A549 treated with ZK216348 at 1 μM for 4 hours (cell line): Measurements from ENCODE around the gene MMP23B. TPM values are rescaled to one million over a fixed set of nuclear protein-coding genes. Genes with fewer than 3 reads are reported as not detected.

Experiments used
- total RNA-seq: library from RNA; stranded (reverse); fragments of 200-300 nt; extraction: Qiagen RNA extraction; gene quantifications from 5 replicates; pipeline ENCODE4 v1.2.3, GENCODE V29; 2022; ENCODE audit warnings: low read depth

The MMP23B gene
- total RNA-seq, result 0.39 to 1.5 TPM (median 0.92 TPM) in 4 of 5 replicates, not detected in the other

DNA sequence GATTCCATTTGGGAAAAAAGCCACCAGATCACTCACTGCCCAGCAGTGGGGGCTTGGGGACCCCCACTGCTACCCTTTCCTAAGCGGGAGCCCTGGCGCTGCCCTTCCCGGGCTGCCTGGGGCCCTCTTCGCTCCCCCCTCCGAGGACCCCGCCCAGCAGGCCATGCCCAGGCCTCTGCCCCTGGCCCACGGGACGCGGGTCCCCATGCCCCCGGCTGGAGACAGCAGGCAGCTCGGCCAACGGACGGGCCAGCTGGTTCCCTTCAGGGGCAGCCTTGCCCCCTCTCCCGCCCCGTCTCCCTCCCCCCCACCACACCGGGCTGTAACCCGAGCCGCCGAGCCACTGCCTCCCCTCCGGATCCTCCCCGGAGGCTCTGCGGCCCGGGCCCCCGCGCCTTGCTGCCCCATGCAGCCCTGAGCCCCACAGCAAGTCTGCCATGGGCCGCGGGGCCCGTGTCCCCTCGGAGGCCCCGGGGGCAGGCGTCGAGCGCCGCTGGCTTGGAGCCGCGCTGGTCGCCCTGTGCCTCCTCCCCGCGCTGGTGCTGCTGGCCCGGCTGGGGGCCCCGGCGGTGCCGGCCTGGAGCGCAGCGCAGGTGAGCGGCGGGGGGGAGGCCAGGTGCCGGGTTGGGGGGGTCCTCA lies at the start of gene MMP23B:
Gene MMP23B (plus strand): TSS at position 392 of the 639 bp plus-strand sequence. CDS start 46 bp downstream, at position 438.

DNA sequence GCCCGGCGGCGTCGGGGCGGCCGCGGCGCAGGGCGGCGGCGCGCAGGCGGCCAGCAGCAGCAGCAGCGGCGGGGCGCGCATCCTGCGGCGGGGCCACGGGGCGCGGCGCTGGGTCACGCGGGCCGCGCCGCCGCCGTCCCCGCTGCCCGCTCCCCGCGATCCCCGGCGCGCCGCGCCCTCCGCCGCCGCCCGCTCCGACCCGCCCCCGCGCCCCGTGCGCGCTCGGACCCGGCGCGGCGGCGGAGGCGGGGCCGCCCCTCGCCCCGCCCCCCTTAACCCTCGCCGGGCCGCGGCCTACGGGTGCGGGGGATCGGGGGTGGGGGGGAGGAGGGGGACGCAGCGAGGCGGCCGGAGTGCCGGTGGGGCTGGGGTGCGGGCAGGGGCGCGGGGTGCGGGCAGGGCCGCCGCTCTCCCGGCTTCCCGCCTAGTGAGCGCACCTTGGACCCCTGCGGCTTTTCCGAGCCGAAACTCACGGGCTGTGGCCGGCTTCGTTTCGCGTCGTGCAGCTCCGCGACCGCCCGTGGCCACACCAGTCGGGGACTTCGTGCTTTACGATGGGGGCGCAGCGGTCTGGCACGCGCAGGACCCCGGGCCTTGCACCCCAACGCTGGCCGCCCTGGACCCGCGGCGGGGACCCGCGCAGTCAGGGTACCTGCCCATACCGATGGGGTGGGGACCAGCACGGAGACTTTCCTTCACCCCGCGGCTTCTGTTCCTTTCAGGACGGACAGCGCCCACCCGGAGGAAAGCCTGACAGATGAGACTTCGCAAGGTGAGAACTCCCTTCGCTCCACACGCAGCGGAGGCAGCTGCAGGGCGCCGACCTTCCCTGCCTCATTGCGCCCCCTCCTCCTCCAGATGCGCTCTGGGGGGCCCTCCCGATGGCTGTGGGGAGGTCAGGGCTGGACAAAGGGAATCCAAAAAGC lies 31.8 kb upstream of the MMP23B start, which contains the start of gene FNDC10:
Gene FNDC10 (minus strand): TSS at position 201 of the 926 bp plus-strand sequence. CDS start 120 bp downstream, at position 81.

DNA sequence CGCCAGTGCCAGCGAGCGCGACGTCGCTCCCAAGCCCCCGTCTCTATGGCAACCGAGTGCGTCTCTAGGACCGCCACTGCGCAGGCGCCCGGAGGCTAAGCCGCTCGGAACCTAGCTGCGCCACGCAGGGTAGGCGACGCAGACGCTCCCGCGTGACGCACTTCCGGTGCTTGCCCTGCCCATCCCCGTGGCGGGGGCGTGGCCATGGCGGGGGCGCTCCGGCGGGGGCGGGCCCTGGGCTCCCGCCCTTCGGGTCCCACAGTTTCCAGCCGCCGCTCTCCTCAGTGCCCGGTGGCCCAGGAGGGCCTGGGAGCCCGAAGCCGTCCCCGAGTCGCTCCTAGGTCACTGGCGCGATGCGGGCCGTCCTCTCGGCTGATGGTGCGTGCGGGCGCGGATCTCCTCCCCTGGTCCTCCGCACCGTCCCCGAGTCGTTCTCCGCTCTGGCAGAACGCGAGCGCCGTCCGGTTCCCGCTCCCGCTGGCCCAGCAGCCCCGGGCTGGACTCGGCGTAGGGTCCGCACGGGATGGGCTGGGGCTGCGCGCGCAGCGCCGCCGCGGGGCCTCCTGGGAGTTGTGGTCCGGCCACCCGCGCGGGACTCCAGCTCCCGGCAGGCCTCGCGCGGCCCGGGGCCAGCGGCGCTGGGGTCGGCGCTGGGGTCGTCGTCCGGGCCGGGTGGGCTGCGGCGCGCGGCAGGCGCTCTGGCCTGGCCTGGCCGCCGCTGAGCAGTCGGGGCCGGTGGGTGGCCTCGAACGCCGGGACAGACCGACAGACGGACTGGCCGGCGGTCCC lies 16.5 kb upstream of the MMP23B start, which contains the start of gene MIB2:
Gene MIB2 (plus strand): TSS at position 245 of the 789 bp plus-strand sequence. CDS start 7,953 bp downstream, outside the sequence.

DNA sequence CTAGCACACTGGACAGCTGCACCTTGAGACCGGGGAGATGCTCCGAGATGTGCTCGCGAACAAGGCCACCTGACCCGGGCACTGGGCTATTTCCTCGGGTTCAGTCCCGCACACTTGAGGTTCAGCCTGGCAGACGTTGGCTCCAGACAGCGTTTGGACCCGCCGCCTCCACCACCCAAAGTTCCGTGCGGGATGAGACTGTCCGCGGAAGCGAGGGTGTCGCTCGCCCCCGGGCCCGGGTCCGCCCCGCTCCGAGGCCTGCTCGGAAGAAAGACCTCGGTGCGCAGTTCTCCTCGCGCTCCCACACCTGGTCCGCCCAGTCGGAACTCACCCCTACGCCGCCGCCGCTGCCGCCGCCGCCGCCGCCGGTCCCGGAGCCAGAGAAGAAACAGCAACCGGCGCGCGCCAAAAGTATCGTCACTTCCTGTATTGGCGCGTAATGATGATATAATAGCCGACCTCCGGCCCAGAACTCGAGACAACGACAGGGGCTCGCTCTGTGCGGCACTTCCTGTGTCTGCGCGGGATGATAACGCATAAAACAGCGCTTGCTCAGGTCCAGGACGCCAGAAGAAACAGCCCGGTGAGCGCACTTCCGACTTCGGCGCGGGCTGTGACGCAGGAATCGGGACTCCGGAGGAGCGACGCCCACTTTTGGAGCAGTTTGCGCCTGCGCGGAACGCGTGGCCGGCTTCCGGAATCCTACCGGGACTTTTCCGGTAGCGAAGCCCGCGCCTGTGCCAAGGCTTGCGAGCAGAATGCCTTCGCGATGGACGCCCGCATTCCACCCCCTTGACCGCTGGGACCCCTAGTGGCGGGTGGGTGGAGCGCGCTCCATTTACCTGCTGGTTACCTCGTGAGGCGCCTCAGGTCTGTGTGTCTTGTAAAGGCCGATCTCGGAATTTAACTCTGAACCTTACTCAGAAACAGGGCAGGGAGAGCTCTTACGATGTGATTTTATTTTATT lies 26.9 kb downstream of the MMP23B start, which contains the start of gene CDK11B:
Gene CDK11B (minus strand): TSS at position 422 of the 967 bp plus-strand sequence. CDS start 1,519 bp downstream, outside the sequence.

Other genes with a start within 250 kb of the MMP23B start
- 38.3 to 62.7 TPM (median 53.1 TPM) in 5 replicates for gene CCNL2, start 232.8 kb upstream of the MMP23B start, total RNA-seq
- 122 to 156 TPM (median 133 TPM) in 5 replicates for gene MRPL20, start 224.9 kb upstream of the MMP23B start, total RNA-seq
- 0.07 to 0.23 TPM in 2 of 5 replicates, not detected in the others for gene ANKRD65, start 210.9 kb upstream of the MMP23B start, total RNA-seq
- 5.3 to 18.2 TPM (median 15.0 TPM) in 5 replicates for gene VWA1, start 196.5 kb upstream of the MMP23B start, total RNA-seq
- not detected in 5 replicates for gene ATAD3C, start 182.5 kb upstream of the MMP23B start, total RNA-seq
- 1.6 to 3.6 TPM (median 3.0 TPM) in 5 replicates for gene ATAD3B, start 160.4 kb upstream of the MMP23B start, total RNA-seq
- gene ATAD3A, start 120.0 kb upstream of the MMP23B start, total RNA-seq, result 24.3 to 40.3 TPM (median 39.2 TPM) in 5 replicates
- 0.37 to 0.68 TPM (median 0.48 TPM) in 4 of 5 replicates, not detected in the other for gene TMEM240, start 91.5 kb upstream of the MMP23B start, total RNA-seq
- 95.6 to 113 TPM (median 112 TPM) in 5 replicates for gene SSU72, start 57.3 kb upstream of the MMP23B start, total RNA-seq
- 3.9 to 9.9 TPM (median 8.5 TPM) in 5 replicates for gene FNDC10, start 32.0 kb upstream of the MMP23B start, total RNA-seq
- gene MIB2, start 16.7 kb upstream of the MMP23B start, total RNA-seq, result 6.8 to 24.6 TPM (median 19.7 TPM) in 5 replicates
- gene CDK11B, start 26.8 kb downstream of the MMP23B start, total RNA-seq, result 25.1 to 27.9 TPM (median 27.5 TPM) in 5 replicates
- 9.1 to 14.2 TPM (median 12.3 TPM) in 5 replicates for gene SLC35E2B, start 60.6 kb downstream of the MMP23B start, total RNA-seq
- gene CDK11A, start 92.2 kb downstream of the MMP23B start, total RNA-seq, result 20.5 to 26.2 TPM (median 24.1 TPM) in 5 replicates
- 25.1 to 43.3 TPM (median 39.8 TPM) in 5 replicates for gene NADK, start 146.3 kb downstream of the MMP23B start, total RNA-seq